Ureter (tissue), 1 donor: Measurements from ENCODE around the gene ANXA2. TPM values are rescaled to one million over a fixed set of nuclear protein-coding genes. Genes with fewer than 3 reads are reported as not detected.

Experiments
- DNase-seq: peaks from one replicate; pipeline ENCODE4 v3.0.0-alpha.2; 2020; ENCODE audit warnings: low spot score
- total RNA-seq: library from RNA; stranded (reverse); gene quantifications from one replicate; pipeline ENCODE4 v1.2.4, GENCODE V29; 2023
- donor health status: DM: yes; HTN: yes; CAD: no.

Gene ANXA2
- total RNA-seq, 1 donor from 2014 or later = 684 TPM

GRCh38 chr15:60389261-60390077 is 8.3 kb downstream of the ANXA2 start:
- DNase-seq = no peak

- DNase-seq = no peak
These were observed 10.5 kb downstream of the ANXA2 start for GRCh38 chr15:60387321-60387720.

GRCh38 chr15:60386615-60387014 is 11.2 kb downstream of the ANXA2 start:
- no peak for DNase-seq

- no peak for DNase-seq
These were observed 11.9 kb downstream of the ANXA2 start for GRCh38 chr15:60385620-60386552.

GRCh38 chr15:60384526-60385126 is 13.2 kb downstream of the ANXA2 start:
- no peak for DNase-seq

GRCh38 chr15:60384053-60384452 is 13.7 kb downstream of the ANXA2 start:
- DNase-seq = no peak

- DNase-seq = no peak
These were observed 14.8 kb downstream of the ANXA2 start for GRCh38 chr15:60382773-60383674.

- DNase-seq = no peak
These were observed 16.5 kb downstream of the ANXA2 start for GRCh38 chr15:60381148-60381788.

GRCh38 chr15:60379525-60380274 is 18.1 kb downstream of the ANXA2 start:
- DNase-seq = no peak

GRCh38 chr15:60379185-60379524 is 18.6 kb downstream of the ANXA2 start:
- no peak for DNase-seq

- DNase-seq = no peak
These were observed 21.1 kb downstream of the ANXA2 start for GRCh38 chr15:60376677-60377095.

GRCh38 chr15:60375306-60375705 is 22.5 kb downstream of the ANXA2 start:
- no peak for DNase-seq

GRCh38 chr15:60374628-60375081 is 23.1 kb downstream of the ANXA2 start:
- DNase-seq = peak; percentile 72

GRCh38 chr15:60374209-60374608 is 23.6 kb downstream of the ANXA2 start:
- DNase-seq = no peak

GRCh38 chr15:60373745-60374144 is 24.0 kb downstream of the ANXA2 start:
- no peak for DNase-seq

- DNase-seq = no peak
These were observed 24.5 kb downstream of the ANXA2 start for GRCh38 chr15:60373327-60373726.

GRCh38 chr15:60372756-60373155 is 25.0 kb downstream of the ANXA2 start:
- DNase-seq = no peak

GRCh38 chr15:60372227-60372626 is 25.6 kb downstream of the ANXA2 start:
- DNase-seq = no peak

- DNase-seq = peak; percentile 81
These were observed 26.4 kb downstream of the ANXA2 start for GRCh38 chr15:60371175-60372051.
